HG02763 (cell line): ENCODE data around the gene ITIH3.
"Not testable (repeated sequence)": the region's sequence is repeated elsewhere in the genome, so short reads cannot be mapped to it uniquely, and the experiment has no call there.

Experiments used
- ATAC-seq: cut with Tn5 transposase; IDR thresholded peaks from one replicate; pipeline ENCODE4 v1.9.1; 2021; ENCODE audit warnings: mild to moderate bottlenecking, moderate library complexity; ENCODE audit not compliant: unreplicated experiment

The ITIH3 gene

GRCh38 chr3:52794612-52795099 is at the start of gene ITIH3:
Gene ITIH3 (plus strand): TSS chr3:52794796. CDS start chr3:52794804, 8 bp downstream.
- no peak for ATAC-seq

- ATAC-seq: no peak
Observed at GRCh38 chr3:52752045-52752660, 42.4 kb upstream of the ITIH3 start.

- ATAC-seq: no peak
Observed at GRCh38 chr3:52754373-52754772, 40.2 kb upstream of the ITIH3 start.

GRCh38 chr3:52756141-52756540 is 38.5 kb upstream of the ITIH3 start:
- ATAC-seq: no peak

GRCh38 chr3:52763466-52763865 is 31.1 kb upstream of the ITIH3 start:
- no peak for ATAC-seq

- no peak for ATAC-seq
Observed at GRCh38 chr3:52769786-52770455, 24.7 kb upstream of the ITIH3 start.

- peak; percentile 97 for ATAC-seq
Observed at GRCh38 chr3:52770496-52771333, 23.9 kb upstream of the ITIH3 start, which contains the start of gene NEK4. Gene NEK4 (minus strand): TSS chr3:52770940. CDS start chr3:52770746, 194 bp downstream.

- ATAC-seq: no peak
Observed at GRCh38 chr3:52771334-52771681, 23.3 kb upstream of the ITIH3 start.

GRCh38 chr3:52771702-52772101 is 22.9 kb upstream of the ITIH3 start:
- ATAC-seq: no peak

- no peak for ATAC-seq
Observed at GRCh38 chr3:52773361-52774065, 21.1 kb upstream of the ITIH3 start.

- ATAC-seq: no peak
Observed at GRCh38 chr3:52774066-52774713, 20.4 kb upstream of the ITIH3 start.

- no peak for ATAC-seq
Observed at GRCh38 chr3:52774901-52775864, 19.4 kb upstream of the ITIH3 start.

GRCh38 chr3:52775877-52776276 is 18.7 kb upstream of the ITIH3 start:
- ATAC-seq: no peak

- ATAC-seq: not testable (repeated sequence)
Observed at GRCh38 chr3:52776486-52776885, 18.1 kb upstream of the ITIH3 start.

GRCh38 chr3:52777127-52777958 is 17.3 kb upstream of the ITIH3 start, which contains the start of gene ITIH1:
Gene ITIH1 (plus strand): TSS chr3:52777599. CDS start chr3:52777616, 17 bp downstream.
- ATAC-seq: no peak

- no peak for ATAC-seq
Observed at GRCh38 chr3:52777959-52778805, 16.4 kb upstream of the ITIH3 start.
